Kidney glomerular epithelial cell (primary cell): ENCODE data around the gene SLC30A2.

ENCODE experiments used
- DNase-seq: peaks from one replicate; lab custom pipeline; 2025; lab: John Stamatoyannopoulos, UW

SLC30A2 gene

GRCh38 chr1:26069941-26070295 lies 24.0 kb upstream of the SLC30A2 start:
- no peak for DNase-seq

- DNase-seq, result no peak
Measured at GRCh38 chr1:26067432-26067911, 21.6 kb upstream of the SLC30A2 start, which contains the start of gene TRIM63. Gene TRIM63, minus strand, starts transcription at chr1:26067630. Its CDS starts 136 bp downstream, at chr1:26067494.

GRCh38 chr1:26066857-26067256 lies 20.9 kb upstream of the SLC30A2 start:
- DNase-seq, result no peak

GRCh38 chr1:26066160-26066559 lies 20.2 kb upstream of the SLC30A2 start:
- no peak for DNase-seq

- DNase-seq, result peak; percentile 65
Measured at GRCh38 chr1:26064553-26064952, 18.6 kb upstream of the SLC30A2 start.

GRCh38 chr1:26060832-26061574 lies 15.1 kb upstream of the SLC30A2 start:
- DNase-seq, result no peak

- DNase-seq, result no peak
Measured at GRCh38 chr1:26059906-26060305, 14.0 kb upstream of the SLC30A2 start.

GRCh38 chr1:26058052-26058595 lies 12.2 kb upstream of the SLC30A2 start:
- no peak for DNase-seq

- DNase-seq, result no peak
Measured at GRCh38 chr1:26057189-26057588, 11.3 kb upstream of the SLC30A2 start.

GRCh38 chr1:26055041-26055440 lies 9.1 kb upstream of the SLC30A2 start:
- DNase-seq, result no peak

GRCh38 chr1:26053718-26054560 lies 8.0 kb upstream of the SLC30A2 start:
- DNase-seq, result no peak

GRCh38 chr1:26050248-26050640 lies 4.3 kb upstream of the SLC30A2 start:
- no peak for DNase-seq

GRCh38 chr1:26049531-26050247 lies 3.8 kb upstream of the SLC30A2 start:
- DNase-seq, result no peak

GRCh38 chr1:26047278-26047874 lies 1.5 kb upstream of the SLC30A2 start:
- DNase-seq, result no peak

GRCh38 chr1:26046246-26047095 lies 553 bp upstream of the SLC30A2 start:
- DNase-seq, result no peak

GRCh38 chr1:26044971-26045721 lies 772 bp downstream of the SLC30A2 start:
- no peak for DNase-seq

- DNase-seq, result no peak
Measured at GRCh38 chr1:26044414-26044813, 1.5 kb downstream of the SLC30A2 start.

- DNase-seq, result no peak
Measured at GRCh38 chr1:26043765-26044164, 2.2 kb downstream of the SLC30A2 start.

- DNase-seq, result no peak
Measured at GRCh38 chr1:26041978-26042377, 3.9 kb downstream of the SLC30A2 start.

- no peak for DNase-seq
Measured at GRCh38 chr1:26041401-26041800, 4.5 kb downstream of the SLC30A2 start.
